Thyroid gland (tissue), 4 donors: ENCODE data around the gene FKRP. TPM values are rescaled to one million over a fixed set of nuclear protein-coding genes. Genes with fewer than 3 reads are reported as not detected.
"Not testable (repeated sequence)": the region's sequence is repeated elsewhere in the genome, so short reads cannot be mapped to it uniquely, and the experiment has no call there.

Experiments
- DNase-seq, 2 donors: peaks; one replicate each; pipeline ENCODE4 v3.0.0-alpha.2; 2019
- H3K27ac ChIP-seq, 3 donors: fragments of 200-600 bp; sonication (generic); 1 replicate in 2 of 3; 2 replicates in 1 of 3; pipeline ENCODE4 v1.5.1; 2016 to 2019; ENCODE audit warnings: mild to moderate bottlenecking in 1 of 3, moderate library complexity in 1 of 3
- H3K27me3 ChIP-seq: fragments of 200-600 bp; sonication (generic); one replicate; pipeline ENCODE4 v1.5.1; 2019
- H3K36me3 ChIP-seq, 2 donors: fragments of 200-600 bp; sonication (generic); one replicate each; pipeline ENCODE4 v1.5.1; 2016 to 2019
- H3K4me1 ChIP-seq, 2 donors: fragments of 200-600 bp; sonication (generic); one replicate each; pipeline ENCODE4 v1.5.1; 2017 to 2019
- H3K4me3 ChIP-seq, 3 donors: fragments of 200-600 bp; sonication (generic); replicated peaks in 1 of 3; 1 replicate in 2 of 3; 2 replicates in 1 of 3; pipeline ENCODE4 v1.5.1; 2016; ENCODE audit warnings: mild to moderate bottlenecking in 1 of 3
- H3K9me3 ChIP-seq: fragments of 200-600 bp; sonication (generic); one replicate; pipeline ENCODE4 v1.5.1; 2017
- CTCF ChIP-seq, 6 experiments: fragments of 200-600 bp in 3 of 6; fragments of 450-650 bp in 3 of 6; sonication (generic) in 3 of 6; IDR thresholded peaks; one replicate each; pipeline ENCODE4 v1.5.1; 2016 to 2019; ENCODE audit warnings: antibody characterized with exemption in 6 of 6, mild to moderate bottlenecking in 2 of 6, inconsistent platforms in 1 of 6, moderate library complexity in 1 of 6
- POLR2A ChIP-seq, 2 donors: fragments of 450-650 bp; IDR thresholded peaks; one replicate each; pipeline ENCODE4 v1.6.1; 2017; ENCODE audit warnings: antibody characterized with exemption in 2 of 2, mild to moderate bottlenecking in 2 of 2, moderate library complexity in 1 of 2
- WGBS, 2 donors: methylation state at CpG; one replicate each; pipeline ENCODE4 v1.1.5; 2017; 5-methylcytosine and 5-hydroxymethylcytosine counted together
- intact Hi-C: fragments of 100-400 bp; cut with DNase I; formaldehyde crosslinking; loops from one replicate; pipeline ENCODE4 v1.15.1; 2023
- microRNA counts, 2 donors: library from miRNA; unstranded; fragments of <30 nt; microRNA quantifications; one replicate each; lab custom pipeline; 2016 to 2017
- microRNA-seq: library from miRNA; unstranded; fragments of <30 nt; microRNA quantifications from one replicate; pipeline ENCODE4, GENCODE V29; 2016
- small RNA-seq: library from RNA; depleted of rRNA; stranded (forward); fragments of <200 nt; gene quantifications from one replicate; pipeline ENCODE3, GENCODE V24; 2016
- total RNA-seq, 4 donors: library from RNA; depleted of rRNA; stranded (reverse); fragments of >200 nt; gene quantifications; one replicate each; pipeline ENCODE4 v1.2.3, GENCODE V29; 2016

The FKRP gene
- total RNA-seq, 4 donors from 2014 or later: 20.1 to 40.1 (median 23.1) TPM

GRCh38 chr19:46802152-46802551 is 56.3 kb downstream of the FKRP start:
- H3K9me3 ChIP-seq: no peaks in the 10 kb centered on the region
- no peaks in the 10 kb centered on the region for H3K4me1 ChIP-seq
- no peak overlapping the region for H3K4me3 ChIP-seq
- TF ChIP-seq CTCF (IDR thresholded peaks at IDR 0.05): no peak
- TF ChIP-seq POLR2A (IDR thresholded peaks at IDR 0.05): no peak
- H3K36me3 ChIP-seq: no peaks in the 10 kb centered on the region
- no peak for DNase-seq
- intact Hi-C loops: no loop called here
- 98 to 99% methylated on average over 5 of the region's 5 CpGs for WGBS, 2 donors
- no peak overlapping the region for H3K27ac ChIP-seq
- no peaks in the 10 kb centered on the region for H3K27me3 ChIP-seq

GRCh38 chr19:46803555-46803954 is 57.7 kb downstream of the FKRP start:
- 76 to 89% methylated on average over 2 of the region's 2 CpGs for WGBS, 2 donors
- no peaks in the 10 kb centered on the region for H3K36me3 ChIP-seq
- H3K27me3 ChIP-seq: no peaks in the 10 kb centered on the region
- no peaks in the 10 kb centered on the region for H3K4me1 ChIP-seq
- TF ChIP-seq CTCF (IDR thresholded peaks at IDR 0.05) (no peak), POLR2A (IDR thresholded peaks at IDR 0.05) (no peak)
- H3K4me3 ChIP-seq: no peak overlapping the region
- intact Hi-C loops: no loop called here
- no peak for DNase-seq
- H3K27ac ChIP-seq: no peak overlapping the region
- H3K9me3 ChIP-seq: no peaks in the 10 kb centered on the region

- not testable (repeated sequence) for H3K4me1 ChIP-seq
- 90 to 97% methylated on average over 4 of the region's 4 CpGs for WGBS, 2 donors
These were observed 58.6 kb downstream of the FKRP start for GRCh38 chr19:46804432-46804831.

GRCh38 chr19:46806656-46807055 is 60.8 kb downstream of the FKRP start:
- H3K27me3 ChIP-seq: no peaks in the 10 kb centered on the region
- no peak overlapping the region for H3K4me3 ChIP-seq
- DNase-seq: no peak
- no peak overlapping the region for H3K27ac ChIP-seq
- H3K36me3 ChIP-seq: no peaks in the 10 kb centered on the region
- no peaks in the 10 kb centered on the region for H3K9me3 ChIP-seq
- no peaks in the 10 kb centered on the region for H3K4me1 ChIP-seq
- no peak for TF ChIP-seq POLR2A (IDR thresholded peaks at IDR 0.05)
- no peak for TF ChIP-seq CTCF (IDR thresholded peaks at IDR 0.05)
- intact Hi-C loops: no loop called here
- WGBS, 2 donors: 87 to 90% methylated on average over 7 of the region's 7 CpGs

More at GRCh38 chr19:46804432-46804831, 58.6 kb downstream of the FKRP start:
- H3K9me3 ChIP-seq, intact Hi-C loops, DNase-seq, H3K4me3 ChIP-seq, H3K36me3 ChIP-seq, H3K27ac ChIP-seq, H3K27me3 ChIP-seq: not testable (repeated sequence)

MicroRNA genes within 50 kb of the gene (microRNA counts, 767-probe panel; counts per million panel counts)
- microRNA hsa-miR-320e (lab: Ali Mortazavi, UCI): 3,064 to 4,157 counts per million in 2 donors

Small RNAs within 50 kb of the gene (microRNA-seq; reads per million reads assigned to microRNA genes)
- 7.7 reads per million, percentile 21 among the genes with 10 or more reads in this experiment for gene MIR320E

Small RNAs within 50 kb of the gene (small RNA-seq; reads per million reads assigned to genes)
- gene MIR320E (not detected), gene RF00019 (not detected)

Other genes starting within 250 kb of the FKRP start
- gene CALM3, start 144.7 kb upstream of the FKRP start, total RNA-seq: 100 to 1,000 TPM; 108 to 190 (median 155) TPM
- gene PTGIR, start 121.0 kb upstream of the FKRP start, total RNA-seq: 10 to 100 TPM in 2 of 4 donors, 1 to 10 TPM in 2; 9.0 to 21.9 (median 12.7) TPM
- gene GNG8, start 109.9 kb upstream of the FKRP start, total RNA-seq: not detected
- 1 to 10 TPM; 1.7 to 3.2 (median 2.7) TPM for gene DACT3, start 84.9 kb upstream of the FKRP start, total RNA-seq
- gene PRKD2, start 28.9 kb upstream of the FKRP start, total RNA-seq: 10 to 100 TPM; 23.7 to 40.7 (median 32.7) TPM
- 10 to 100 TPM; 54.1 to 73.4 (median 67.7) TPM for gene STRN4, start 393 bp downstream of the FKRP start, total RNA-seq
- gene SLC1A5, start 42.5 kb downstream of the FKRP start, total RNA-seq: 10 to 100 TPM in 3 of 4 donors, 1 to 10 TPM in 1; 9.3 to 18.5 (median 11.8) TPM
- gene AP2S1, start 104.8 kb downstream of the FKRP start, total RNA-seq: 10 to 100 TPM; 29.8 to 98.4 (median 64.1) TPM
- gene ARHGAP35, start 114.9 kb downstream of the FKRP start, total RNA-seq: 10 to 100 TPM; 51.2 to 82.9 (median 67.0) TPM